PFSK-1 (cell line): ENCODE measurements around the gene TBC1D22B.
A peak's percentile ranks its signal among the peaks of the same experiment; 100 is the strongest.

ENCODE experiments used
- FOXP2 ChIP-seq: optimal IDR thresholded peaks from 2 replicates; pipeline ENCODE3; 2011; ENCODE audit warnings: borderline replicate concordance, control low read depth, inconsistent platforms; ENCODE audit not compliant: insufficient read depth; ENCODE audit errors: extremely low read length, extremely low read depth
- POLR2AphosphoS5 ChIP-seq: IDR thresholded peaks from 2 replicates; pipeline ENCODE4 v1.6.1; 2012; ENCODE audit warnings: low read depth, mild to moderate bottlenecking, control low read depth, low read length, moderate library complexity
- REST ChIP-seq, 2 experiments: IDR thresholded peaks; 2 replicates each; pipeline versions ENCODE4 v1.6.1 to v1.8.0; 2011 to 2012; ENCODE audit warnings: low read depth in 2 of 2, low read length in 2 of 2, control low read depth in 1 of 2, inconsistent platforms in 1 of 2, mild to moderate bottlenecking in 1 of 2, moderate library complexity in 1 of 2; ENCODE audit not compliant: insufficient read depth in 1 of 2
- SIN3A ChIP-seq: IDR thresholded peaks from 2 replicates; pipeline ENCODE4 v1.6.1; 2012; ENCODE audit warnings: mild to moderate bottlenecking, low read length, moderate library complexity, borderline replicate concordance; ENCODE audit not compliant: insufficient read depth
- TAF1 ChIP-seq: IDR thresholded peaks from 2 replicates; pipeline ENCODE4 v1.6.1; 2012; ENCODE audit warnings: low read length, control low read depth, borderline replicate concordance; ENCODE audit not compliant: insufficient read depth

TBC1D22B gene

GRCh38 chr6:37352384-37352783, 94.8 kb downstream of the TBC1D22B start:
- TF ChIP-seq REST (IDR thresholded peaks at IDR 0.05; ENCODE audit: insufficient read depth in 1 of 2, low read depth in 2 of 2, low read length in 2 of 2), result no peak
- TF ChIP-seq FOXP2, result no peak
- TF ChIP-seq POLR2AphosphoS5, result no peak
- no peak for TF ChIP-seq TAF1
- TF ChIP-seq SIN3A, result no peak

- TF ChIP-seq SIN3A (peak; percentile 59; the same call in 1 of the 2 replicates), FOXP2 (peak; percentile 41), POLR2AphosphoS5 (peak; percentile 90), REST (IDR thresholded peaks at IDR 0.05; ENCODE audit: insufficient read depth in 1 of 2, low read depth in 2 of 2, low read length in 2 of 2) (peak in 1 of 2 experiments; percentile 39; a peak in 1 of 4 replicates), TAF1 (peak; percentile 82; the same call in 1 of the 2 replicates)
These were observed 96.4 kb downstream of the TBC1D22B start, which contains the start of gene RNF8 for GRCh38 chr6:37353761-37354525. Gene RNF8, plus strand, starts transcription at chr6:37353983. Its CDS starts 182 bp downstream, at chr6:37354165.

GRCh38 chr6:37354526-37355384, 97.2 kb downstream of the TBC1D22B start:
- TF ChIP-seq FOXP2 (no peak), POLR2AphosphoS5 (no peak), TAF1 (no peak), REST (IDR thresholded peaks at IDR 0.05; ENCODE audit: insufficient read depth in 1 of 2, low read depth in 2 of 2, low read length in 2 of 2) (no peak), SIN3A (no peak)

GRCh38 chr6:37357288-37357687, 99.7 kb downstream of the TBC1D22B start:
- TF ChIP-seq POLR2AphosphoS5, result no peak
- TF ChIP-seq REST (IDR thresholded peaks at IDR 0.05; ENCODE audit: insufficient read depth in 1 of 2, low read depth in 2 of 2, low read length in 2 of 2), result no peak
- no peak for TF ChIP-seq TAF1
- TF ChIP-seq FOXP2, result no peak
- TF ChIP-seq SIN3A, result no peak
